GM19043 (cell line): Measurements from ENCODE around the gene CD36.
A peak's percentile ranks its signal among the peaks of the same experiment; 100 is the strongest.

Experiments
- ATAC-seq: cut with Tn5 transposase; IDR thresholded peaks from one replicate; pipeline ENCODE4 v1.9.1; 2021; ENCODE audit warnings: low read depth; ENCODE audit not compliant: unreplicated experiment

The CD36 gene

GRCh38 chr7:80686576-80686975 is 48.1 kb downstream of the CD36 start:
- ATAC-seq = no peak

DNA sequence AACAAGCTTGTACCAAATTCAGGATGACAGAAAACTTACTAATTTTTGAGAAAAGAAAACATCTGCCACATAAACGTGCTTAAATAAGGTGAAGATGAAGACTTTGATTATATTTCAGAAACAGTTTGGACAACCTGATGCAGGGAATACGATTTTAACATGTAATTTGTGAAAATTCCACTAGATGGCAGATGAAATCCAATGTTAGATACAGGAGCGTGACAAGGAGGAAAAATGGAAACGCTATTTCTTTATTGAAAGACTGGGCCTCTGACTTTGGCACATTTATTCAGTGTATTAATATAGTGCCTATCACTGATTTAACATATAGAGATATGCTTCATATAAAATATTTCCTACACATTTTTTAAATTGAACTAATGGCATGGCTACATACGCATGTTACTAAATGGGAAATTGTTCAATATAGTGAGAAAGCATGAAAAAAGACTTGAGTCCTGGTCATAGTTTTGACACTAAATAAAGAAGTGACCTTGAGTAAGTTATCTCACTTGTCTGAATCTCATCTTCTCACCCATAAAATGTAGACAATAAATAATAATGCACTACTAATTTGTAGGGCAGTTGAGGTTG is 60.7 kb downstream of the CD36 start:
- peak; percentile 65 for ATAC-seq

- no peak for ATAC-seq
Measured at GRCh38 chr7:80699721-80700256, 61.3 kb downstream of the CD36 start.

- ATAC-seq = no peak
Measured at GRCh38 chr7:80703272-80703671, 64.8 kb downstream of the CD36 start.

GRCh38 chr7:80705130-80705781 is 66.8 kb downstream of the CD36 start:
- ATAC-seq = no peak

GRCh38 chr7:80707318-80707717 is 68.9 kb downstream of the CD36 start:
- no peak for ATAC-seq

- no peak for ATAC-seq
Measured at GRCh38 chr7:80708123-80708522, 69.7 kb downstream of the CD36 start.

DNA sequence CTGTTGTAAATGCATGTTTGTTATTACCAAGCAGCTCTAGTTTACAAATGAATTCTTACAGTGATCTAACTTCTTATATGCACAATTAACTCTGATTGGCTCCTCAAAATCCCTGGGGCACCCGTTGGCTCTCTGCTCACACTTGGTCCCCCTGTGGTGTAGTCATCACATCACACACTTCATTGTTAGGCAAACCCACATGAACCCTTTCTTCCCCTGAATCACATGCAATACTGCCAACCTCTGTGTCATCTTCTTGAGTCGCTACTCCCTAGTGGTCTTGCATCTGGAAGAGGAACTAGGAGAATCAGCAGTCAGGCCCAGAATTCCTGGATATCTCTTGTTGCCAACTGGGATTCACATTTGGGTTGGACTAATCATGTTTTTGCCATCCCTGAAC is 73.1 kb downstream of the CD36 start:
- no peak for ATAC-seq

DNA sequence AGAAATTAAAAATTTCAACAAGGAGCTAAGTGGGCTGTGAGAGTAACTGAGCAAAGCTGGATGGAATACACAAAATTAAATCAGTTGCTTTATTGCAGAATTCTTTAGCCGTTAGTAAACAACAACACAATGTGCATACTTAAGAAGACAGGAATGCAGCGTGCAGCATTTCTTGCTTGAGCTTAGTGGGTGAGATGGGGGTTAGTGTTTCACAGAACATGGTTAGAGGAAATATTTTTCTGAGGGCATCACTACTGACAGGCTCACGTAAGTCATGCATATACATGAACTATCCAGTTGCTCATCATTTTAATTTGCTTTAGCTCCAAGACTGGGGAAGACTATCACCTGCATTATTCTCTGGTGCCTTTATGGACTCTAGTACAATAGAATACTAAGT is 80.8 kb downstream of the CD36 start:
- ATAC-seq = no peak

GRCh38 chr7:80720146-80720545 is 81.7 kb downstream of the CD36 start:
- ATAC-seq = no peak

DNA sequence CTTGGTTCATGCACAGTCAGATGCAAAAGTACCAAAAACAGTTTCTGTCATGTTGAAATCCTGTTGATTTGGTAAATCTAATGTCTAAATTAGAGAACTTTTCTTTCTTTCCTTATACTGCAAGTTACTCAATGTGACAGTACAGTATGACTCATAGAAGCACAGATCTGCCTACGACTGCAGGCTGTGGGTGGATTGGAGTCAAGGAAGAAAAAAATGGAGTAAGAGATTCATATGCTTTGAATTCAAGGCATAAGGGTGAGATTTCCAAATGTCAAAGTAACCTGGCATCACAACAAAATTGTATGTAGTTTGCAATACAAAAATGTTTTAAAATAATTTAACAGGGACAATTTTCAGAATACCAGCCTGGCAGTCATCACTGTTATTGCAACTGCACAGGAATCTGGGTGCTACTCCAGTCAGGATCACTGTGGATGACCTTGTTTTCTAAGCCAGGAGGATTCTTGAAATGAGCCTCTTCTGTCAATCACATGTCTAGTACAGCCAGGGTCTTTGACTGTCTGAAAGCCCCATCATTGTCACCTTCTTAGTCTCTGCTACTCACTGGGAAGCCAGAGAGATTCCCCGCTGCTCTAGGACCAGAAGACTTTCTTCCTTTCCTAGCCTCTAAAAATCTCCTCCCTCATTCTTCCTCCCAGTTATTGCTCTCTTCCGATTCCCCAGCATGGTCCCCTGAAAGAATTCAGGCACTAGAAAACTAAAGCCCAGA is 83.6 kb downstream of the CD36 start:
- ATAC-seq = no peak

- ATAC-seq = no peak
Measured at GRCh38 chr7:80722616-80723195, 84.3 kb downstream of the CD36 start.

DNA sequence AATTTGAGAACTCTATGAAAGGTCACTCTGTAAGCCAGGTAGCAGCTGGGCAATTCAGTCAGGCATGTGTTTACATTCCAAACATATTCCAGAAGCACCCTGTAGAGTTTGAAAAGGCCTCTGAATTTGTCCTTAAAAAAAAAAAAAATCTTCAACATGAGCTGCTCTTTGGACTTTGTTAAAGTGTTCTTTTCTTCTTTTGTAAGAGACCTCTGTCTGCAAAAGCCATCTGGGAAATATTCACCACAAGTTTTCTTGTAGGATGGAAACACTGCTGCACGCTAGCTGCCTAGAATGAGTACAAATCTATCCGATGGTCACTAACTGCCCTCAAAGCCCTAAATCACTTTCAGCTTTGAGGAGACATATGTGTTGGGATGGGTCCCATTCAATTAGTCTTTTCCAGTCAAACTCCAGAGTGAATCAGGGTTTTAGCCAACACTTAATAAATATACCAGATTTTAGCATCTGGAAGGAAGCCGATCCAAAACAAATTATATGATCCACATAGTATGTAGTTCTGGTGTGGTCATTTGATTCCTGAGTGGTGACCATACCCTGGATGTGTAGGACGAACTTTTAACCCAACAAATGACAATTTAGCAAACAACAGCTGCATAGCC is 85.9 kb downstream of the CD36 start:
- no peak for ATAC-seq

DNA sequence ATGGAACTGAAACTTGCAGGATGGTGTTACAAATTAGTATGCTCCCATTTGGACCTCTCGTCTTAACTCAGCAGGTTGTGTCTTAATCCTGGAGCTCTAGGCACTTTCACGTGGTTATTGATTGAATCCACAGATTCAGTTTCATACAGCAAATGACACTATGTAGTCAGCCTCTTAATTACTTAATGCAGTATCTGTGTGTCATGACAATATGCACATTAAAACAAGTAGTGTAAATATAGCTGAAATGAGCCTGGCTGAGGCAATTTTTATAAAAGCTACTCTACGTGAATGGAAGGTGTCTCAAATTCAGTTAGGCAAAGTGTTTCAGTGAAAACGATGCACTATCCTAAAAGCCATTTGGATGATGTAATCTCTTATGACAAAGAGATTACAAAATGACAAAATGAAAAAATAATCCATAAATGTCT is 86.8 kb downstream of the CD36 start:
- ATAC-seq = no peak
